Transverse colon (tissue), 4 donors: Measurements from ENCODE around the gene FNDC3B.

Experiments used
- CTCF ChIP-seq, 5 experiments: fragments of 200-600 bp in 3 of 5; fragments of 450-650 bp in 2 of 5; sonication (generic) in 3 of 5; IDR thresholded peaks; 1 replicate in 2 of 5; 2 replicates in 3 of 5; pipeline ENCODE4 v1.5.1; 2016 to 2017; ENCODE audit warnings: antibody characterized with exemption in 5 of 5, inconsistent platforms in 3 of 5, mild to moderate bottlenecking in 2 of 5, moderate library complexity in 1 of 5
- EP300 ChIP-seq: sonication (generic); formaldehyde crosslinking; IDR thresholded peaks from one replicate; pipeline ENCODE4 v1.6.1; 2017; ENCODE audit warnings: antibody characterized with exemption, low read depth
- POLR2A ChIP-seq: fragments of 450-650 bp; IDR thresholded peaks from one replicate; pipeline ENCODE4 v1.6.1; 2016; ENCODE audit warnings: antibody characterized with exemption, mild to moderate bottlenecking, moderate library complexity
- POLR2AphosphoS5 ChIP-seq, 3 donors: sonication (generic); formaldehyde crosslinking; IDR thresholded peaks; one replicate each; pipeline ENCODE4 v1.6.1; 2016; ENCODE audit warnings: antibody characterized with exemption in 3 of 3

- TF ChIP-seq EP300: no peak
- no peak for TF ChIP-seq CTCF (IDR thresholded peaks at IDR 0.05)
- TF ChIP-seq POLR2A: no peak
- TF ChIP-seq POLR2AphosphoS5 (IDR thresholded peaks at IDR 0.05): no peak
Observed at GRCh38 chr3:171995486-171995885, 43.9 kb upstream of the FNDC3B start.
